Measurements from ENCODE around the gene BDP1. TPM values are rescaled to one million over a fixed set of nuclear protein-coding genes. Genes with fewer than 3 reads are reported as not detected.

Gene BDP1
- total RNA-seq, 1 donor from 2014 or later = 26.8 TPM

GRCh38 chr5:71615809-71616208 lies 160.4 kb downstream of the BDP1 start:
- H3K9me3 ChIP-seq = no peaks in the 10 kb centered on the region
- DNase-seq (no peak), ATAC-seq (no peak)
- no peak overlapping the region for H3K4me3 ChIP-seq
- TF ChIP-seq CTCF (IDR thresholded peaks at IDR 0.05) = no peak
- no peaks in the 10 kb centered on the region for H3K4me1 ChIP-seq
- no peak overlapping the region for H3K27ac ChIP-seq
- intact Hi-C loops (cut with DNase I) = no loop called here
- H3K36me3 ChIP-seq = peaks cover 64% of the 10 kb centered on the region
- no peaks in the 10 kb centered on the region for H3K27me3 ChIP-seq (ENCODE audit: low read depth)

Other genes with a start within 250 kb of the BDP1 start
- 31.4 TPM for gene MCCC2, start 131.7 kb downstream of the BDP1 start, total RNA-seq